GM18907 (cell line): ENCODE results near the gene ZP3.
"Not testable (repeated sequence)": the region's sequence is repeated elsewhere in the genome, so short reads cannot be mapped to it uniquely, and the experiment has no call there.

Experiments used
- ATAC-seq: cut with Tn5 transposase; IDR thresholded peaks from one replicate; pipeline ENCODE4 v1.9.1; 2021; ENCODE audit warnings: mild to moderate bottlenecking, moderate library complexity; ENCODE audit not compliant: unreplicated experiment

ZP3 gene

DNA sequence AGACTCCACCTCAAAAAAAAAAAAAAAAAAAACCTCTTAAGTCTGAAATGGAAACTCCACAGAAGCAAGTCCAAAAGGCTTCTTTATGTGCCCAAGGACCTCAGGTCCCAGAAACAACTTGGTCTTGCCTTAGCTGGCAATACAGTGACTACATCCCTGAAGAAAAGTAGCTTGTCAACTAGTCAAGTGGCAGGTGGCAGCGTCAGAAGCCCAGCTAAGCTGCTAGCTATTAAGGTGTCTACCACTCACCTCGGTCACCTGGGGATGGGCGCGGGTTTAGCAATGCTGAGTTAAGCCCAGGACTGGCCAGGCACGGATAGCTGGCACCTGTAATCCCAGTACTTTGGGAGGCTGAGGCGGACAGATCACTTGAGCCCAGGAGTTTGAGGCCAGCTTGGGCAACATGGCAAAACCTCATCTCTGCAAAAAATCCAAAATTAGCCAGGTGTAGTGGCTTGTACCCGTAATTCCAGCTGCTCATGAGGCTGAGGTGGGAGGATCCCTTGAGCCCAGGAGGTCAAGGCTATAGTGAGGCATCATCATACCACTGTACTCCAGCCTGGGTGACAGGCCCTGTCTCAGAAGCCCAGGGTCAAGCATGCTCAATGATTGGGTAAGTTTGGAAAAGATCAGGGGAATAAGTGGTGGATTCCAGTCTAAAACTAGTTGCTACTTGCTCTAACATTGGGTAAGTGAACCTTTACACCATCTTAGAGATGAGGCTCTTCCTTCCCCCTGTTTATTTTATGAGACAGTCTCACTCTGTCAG is 14.6 kb downstream of the ZP3 start:
- not testable (repeated sequence) for ATAC-seq

DNA sequence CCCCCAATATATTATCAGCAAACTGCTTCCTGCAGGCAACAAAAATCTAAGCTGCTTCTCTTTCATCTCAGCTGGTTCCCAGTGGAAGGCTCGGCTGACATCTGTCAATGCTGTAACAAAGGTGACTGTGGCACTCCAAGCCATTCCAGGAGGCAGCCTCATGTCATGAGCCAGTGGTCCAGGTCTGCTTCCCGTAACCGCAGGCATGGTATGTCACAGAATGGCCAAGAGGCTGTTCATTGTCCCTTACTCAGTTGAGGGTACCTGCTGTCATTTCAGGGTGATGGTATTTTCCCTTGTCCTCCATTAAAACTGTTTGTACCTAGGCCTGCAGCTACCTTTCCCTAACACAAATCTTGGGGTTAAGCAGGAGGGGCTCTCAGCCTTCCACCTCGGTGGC is 15.7 kb downstream of the ZP3 start:
- ATAC-seq = not testable (repeated sequence)

DNA sequence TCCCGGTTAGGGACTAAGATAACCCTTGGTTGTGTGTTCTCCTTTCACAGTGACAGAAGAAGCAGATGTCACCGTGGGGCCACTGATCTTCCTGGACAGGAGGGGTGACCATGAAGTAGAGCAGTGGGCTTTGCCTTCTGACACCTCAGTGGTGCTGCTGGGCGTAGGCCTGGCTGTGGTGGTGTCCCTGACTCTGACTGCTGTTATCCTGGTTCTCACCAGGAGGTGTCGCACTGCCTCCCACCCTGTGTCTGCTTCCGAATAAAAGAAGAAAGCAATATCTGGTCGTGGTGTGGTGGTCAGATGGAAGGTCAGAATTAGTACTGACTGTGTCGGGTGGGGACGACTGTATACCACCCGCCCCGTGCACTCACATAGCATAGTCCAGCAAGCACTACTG is 17.0 kb downstream of the ZP3 start:
- ATAC-seq = peak; percentile 34

DNA sequence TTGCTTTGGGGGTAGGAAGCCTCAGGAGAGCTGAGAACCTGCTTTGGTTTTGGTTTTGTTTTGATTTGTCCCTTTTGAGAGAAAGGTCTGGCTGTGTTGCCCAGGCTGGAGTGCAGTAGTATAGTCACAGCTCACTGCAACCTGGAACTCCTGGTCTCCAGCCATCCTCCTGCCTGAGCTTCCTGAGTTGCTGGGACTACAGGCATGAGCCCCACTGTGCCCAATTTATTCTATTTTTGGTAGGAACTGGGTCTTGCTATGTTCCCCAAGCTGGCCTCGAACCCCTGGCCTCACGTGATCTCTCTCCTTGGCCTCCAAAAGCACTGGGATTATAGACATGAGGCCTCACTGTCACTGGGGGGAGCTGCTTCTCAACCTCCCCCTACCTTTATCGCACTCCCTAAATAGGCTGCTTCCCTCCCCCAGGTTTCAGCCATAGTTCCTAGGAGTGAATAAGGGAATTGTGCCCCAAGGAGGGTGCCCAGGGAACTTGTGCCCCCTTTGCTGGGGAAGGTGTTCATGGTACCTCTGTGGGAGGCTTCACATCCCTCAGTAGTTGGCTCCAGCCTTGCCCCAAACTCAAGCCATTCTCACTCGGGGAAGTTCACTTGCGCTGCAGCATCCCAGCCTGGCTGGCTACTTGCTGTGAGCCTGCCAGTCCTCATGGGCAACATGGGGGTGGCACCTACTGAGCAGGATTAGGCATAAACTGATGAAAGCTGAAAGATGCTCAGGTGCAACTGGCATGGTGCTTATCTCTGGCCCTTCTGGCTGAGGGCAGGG is 18.1 kb downstream of the ZP3 start:
- not testable (repeated sequence) for ATAC-seq

DNA sequence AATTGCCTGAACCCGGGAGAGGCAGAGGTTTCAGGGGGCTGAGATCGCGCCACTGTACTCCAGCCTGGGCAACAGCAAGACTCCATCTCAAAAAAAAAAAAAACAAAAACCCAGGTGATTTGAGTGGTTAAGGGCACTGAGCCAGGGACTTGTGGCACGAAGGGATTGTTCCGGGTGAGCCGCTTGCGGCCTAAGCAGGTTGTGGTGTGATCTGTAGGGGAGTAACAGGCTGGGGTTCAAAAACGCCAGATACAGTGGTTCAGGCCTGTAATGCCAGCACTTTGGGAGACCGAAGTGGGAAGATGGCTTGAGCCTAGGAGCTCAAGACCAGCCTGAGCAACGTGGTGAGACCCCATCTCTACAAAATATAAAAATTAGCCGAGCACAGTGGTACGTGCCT is 19.1 kb downstream of the ZP3 start:
- peak; percentile 28 for ATAC-seq

DNA sequence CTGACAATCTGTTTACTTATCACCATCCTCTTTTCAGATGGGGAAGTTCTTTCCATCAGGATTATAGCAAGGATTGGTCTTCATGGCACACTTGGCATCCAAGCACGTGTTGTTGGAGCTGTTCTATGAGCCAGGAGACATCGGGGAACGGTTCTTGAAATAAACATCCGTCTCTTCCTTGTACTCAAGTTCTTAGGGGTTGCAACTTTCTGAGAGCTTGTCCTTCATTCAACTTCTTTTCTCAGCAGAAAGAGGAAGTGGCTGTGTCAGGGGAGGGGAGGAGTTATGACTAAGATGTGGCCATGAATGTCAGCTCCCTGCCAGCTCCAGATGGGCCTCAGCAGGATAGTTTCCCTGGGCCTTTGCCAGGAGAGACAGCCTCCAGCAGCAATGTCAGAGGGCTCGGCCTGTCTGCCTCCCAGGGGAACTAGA is 20.8 kb downstream of the ZP3 start:
- ATAC-seq = peak; percentile 87

DNA sequence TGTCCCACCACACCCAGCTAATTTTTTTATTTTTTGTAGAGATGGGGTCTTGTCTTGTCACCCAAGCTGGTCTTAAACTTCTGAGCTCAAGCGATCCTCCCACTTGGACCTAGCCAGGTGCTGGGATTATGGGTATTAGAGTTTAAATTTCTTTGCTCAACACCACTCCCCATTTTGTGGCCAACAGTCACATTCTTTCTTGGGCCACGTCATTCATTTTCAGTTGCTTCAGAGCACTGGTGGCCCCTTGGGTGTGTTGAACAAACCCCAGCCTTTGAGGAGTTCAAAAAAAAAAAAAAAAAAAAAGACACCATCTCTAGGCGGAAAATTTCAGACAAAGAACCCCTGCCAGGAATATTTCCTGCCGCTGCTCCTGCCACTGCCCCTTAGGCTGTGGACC is 32.3 kb downstream of the ZP3 start:
- ATAC-seq = not testable (repeated sequence)

DNA sequence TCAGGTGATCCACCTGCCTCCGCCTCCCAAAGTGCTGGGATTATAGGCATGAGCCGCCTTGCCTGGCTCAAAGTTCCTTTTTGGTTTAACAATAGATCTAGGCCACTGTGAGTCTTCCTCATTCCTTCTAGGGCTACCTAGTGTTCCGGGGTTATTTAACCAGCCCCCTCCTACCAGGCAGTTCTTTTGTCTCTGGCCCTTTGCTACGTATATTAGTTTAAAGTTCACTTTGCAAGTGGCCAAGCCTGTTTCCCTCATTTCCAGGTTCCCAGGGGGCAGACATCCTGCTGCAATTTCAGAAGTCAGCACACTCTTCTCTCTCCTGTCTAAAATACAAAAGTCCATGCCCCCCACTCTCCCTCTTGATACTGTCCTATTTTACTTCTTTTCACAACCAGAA is 33.8 kb downstream of the ZP3 start:
- ATAC-seq = not testable (repeated sequence)

DNA sequence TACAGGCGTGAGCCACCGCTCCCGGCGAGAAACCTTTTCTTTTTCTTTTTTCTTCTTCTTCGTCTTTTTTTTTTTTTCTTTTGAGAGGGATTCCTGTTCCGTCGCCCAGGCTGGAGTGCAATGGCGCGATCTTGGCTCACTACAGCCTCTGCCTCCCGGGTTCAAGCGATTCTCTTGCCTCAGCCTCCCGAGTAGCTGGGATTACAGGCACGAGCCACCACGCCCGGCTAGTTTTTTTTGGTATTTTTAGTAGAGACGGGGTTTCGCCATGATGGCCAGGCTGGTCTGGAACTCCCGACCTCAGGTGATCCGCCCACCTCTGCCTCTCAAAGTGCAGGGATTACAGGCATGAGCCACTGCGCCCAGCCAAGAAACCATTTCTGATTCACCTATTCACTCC is 36.0 kb downstream of the ZP3 start:
- not testable (repeated sequence) for ATAC-seq

DNA sequence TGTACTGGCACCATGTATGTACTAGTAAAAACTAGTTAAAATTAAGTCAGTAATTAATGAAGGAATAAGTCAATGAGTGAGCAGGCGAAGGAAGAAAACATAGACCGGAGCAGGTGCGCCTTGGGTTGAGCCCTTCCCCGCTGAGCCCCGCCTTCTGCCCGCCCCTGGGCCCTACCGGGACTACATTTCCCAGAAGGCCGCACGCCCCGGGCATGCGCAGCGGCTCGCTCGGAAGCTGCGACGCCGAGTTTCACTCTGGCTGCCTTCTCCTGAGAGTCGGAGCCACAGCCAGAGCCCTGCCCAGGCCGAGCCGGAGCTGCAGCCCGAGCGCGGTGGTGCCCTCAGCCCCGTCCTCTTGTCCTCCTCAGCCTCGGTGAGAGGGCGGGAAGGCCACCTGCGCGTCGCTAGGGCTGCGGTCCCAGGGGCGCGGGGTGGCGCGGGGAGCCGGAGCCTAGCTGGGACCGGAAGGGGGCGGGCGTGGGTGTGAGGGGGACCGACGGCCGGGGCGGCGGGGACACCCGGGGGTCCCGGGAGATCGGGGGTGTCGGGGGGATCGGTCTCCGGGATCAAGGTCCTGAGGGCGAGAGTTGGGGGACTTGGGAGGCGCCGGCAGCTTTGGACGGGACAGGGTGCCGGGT is 36.8 kb downstream of the ZP3 start, which contains the start of gene DTX2:
TSS of gene DTX2 (plus strand) at position 246 of the 638 bp plus-strand sequence. CDS start 18,801 bp downstream, outside the sequence.
- peak; percentile 98 for ATAC-seq

DNA sequence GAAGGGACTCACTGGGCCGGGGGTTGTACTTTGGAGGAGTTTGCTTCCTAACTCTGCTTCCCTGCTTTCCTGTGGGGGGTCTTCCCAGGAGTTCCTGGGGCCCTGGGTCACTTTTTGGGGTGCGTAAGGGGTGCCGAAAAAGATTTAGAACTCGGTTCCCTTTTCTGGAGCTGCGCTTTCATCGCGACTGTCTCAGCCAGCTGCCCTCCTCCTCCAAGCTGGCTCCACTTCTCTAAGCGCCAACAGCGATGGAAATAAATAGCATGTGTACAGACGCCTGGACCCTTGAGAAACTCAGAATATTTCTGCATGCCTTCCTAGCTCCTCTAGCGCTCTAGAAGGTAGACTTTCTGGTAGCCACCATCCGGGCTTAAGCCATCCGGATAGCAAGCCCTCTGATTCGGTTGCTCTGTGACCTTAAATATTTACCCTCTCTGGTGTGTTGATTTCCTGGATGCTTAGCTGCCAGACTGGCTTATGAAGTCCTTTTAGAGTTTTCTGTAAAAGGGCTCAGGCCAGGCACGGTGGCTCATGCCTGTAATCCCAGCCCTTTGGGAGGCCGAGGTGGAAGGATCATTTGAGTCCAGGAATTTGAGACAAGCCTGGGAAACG is 37.6 kb downstream of the ZP3 start:
- peak; percentile 14 for ATAC-seq

DNA sequence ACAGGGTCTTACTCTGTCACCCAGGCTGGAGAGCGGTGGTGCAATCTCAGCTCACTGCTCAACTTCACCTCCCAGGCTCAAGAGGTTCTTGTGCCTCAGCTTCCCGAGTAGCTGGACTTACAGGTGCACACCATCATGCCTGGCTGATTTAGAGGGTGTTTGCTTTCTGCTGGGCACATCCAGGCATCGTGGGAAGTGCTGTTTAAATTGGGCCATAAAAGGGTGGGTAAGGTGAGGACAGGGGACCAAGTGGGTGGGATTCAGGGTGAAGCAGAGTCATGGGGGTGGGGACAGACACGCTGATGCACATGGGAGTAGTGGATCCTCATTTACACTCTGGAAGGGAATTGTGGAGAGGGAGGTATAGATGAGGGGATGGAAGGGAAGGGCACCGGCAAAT is 40.2 kb downstream of the ZP3 start:
- not testable (repeated sequence) for ATAC-seq

DNA sequence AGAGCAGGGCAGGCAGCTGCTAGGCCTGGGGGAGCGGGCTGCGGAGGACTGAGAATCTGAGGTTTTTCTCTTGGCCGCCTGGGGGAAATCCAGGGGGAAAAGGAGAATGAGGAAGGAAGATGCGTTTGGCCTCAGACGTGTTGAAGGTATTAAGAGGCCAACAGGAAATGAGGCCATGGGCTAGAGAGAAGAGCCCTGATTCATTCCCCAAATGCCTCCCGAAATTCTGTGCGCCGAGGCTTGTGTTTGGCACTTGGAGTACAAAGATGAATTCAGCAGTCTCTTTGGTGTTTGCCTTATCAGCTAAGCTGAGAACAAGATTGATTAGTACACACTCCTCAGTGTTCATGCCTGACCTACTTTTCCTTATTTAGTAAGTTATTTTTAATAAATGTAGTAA is 41.2 kb downstream of the ZP3 start:
- not testable (repeated sequence) for ATAC-seq

DNA sequence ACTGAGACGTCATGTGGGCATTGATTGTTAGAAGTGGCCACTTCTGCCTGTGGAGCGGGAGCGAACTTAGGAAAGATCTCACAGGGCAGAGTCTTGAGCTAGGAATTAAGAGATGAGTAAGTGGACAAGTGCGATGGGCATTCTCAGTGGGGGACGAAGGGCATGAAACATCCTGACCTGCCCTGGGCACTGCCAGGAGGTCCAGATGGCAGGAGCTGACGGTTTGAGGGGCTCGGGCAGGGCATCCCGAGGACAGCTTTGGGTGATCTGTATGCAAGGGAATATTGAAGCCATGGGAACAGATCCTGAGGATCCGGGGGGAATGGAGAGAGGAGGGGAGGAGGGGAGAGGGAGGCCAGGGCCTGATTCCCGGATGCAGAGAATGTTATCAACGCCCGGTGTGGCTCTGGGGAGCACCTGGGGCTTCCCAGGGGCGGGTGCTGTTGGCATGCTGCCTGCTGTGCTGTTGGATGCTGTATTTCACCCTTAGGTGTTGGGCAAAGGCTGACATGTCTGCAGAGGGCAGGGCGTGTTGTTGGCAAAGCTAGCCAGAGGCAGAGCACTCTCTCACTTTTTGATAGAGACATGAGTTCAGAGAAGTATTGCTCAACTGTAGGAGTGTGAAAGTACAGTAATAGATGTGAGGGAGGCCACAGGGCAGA is 43.1 kb downstream of the ZP3 start:
- ATAC-seq = not testable (repeated sequence)

DNA sequence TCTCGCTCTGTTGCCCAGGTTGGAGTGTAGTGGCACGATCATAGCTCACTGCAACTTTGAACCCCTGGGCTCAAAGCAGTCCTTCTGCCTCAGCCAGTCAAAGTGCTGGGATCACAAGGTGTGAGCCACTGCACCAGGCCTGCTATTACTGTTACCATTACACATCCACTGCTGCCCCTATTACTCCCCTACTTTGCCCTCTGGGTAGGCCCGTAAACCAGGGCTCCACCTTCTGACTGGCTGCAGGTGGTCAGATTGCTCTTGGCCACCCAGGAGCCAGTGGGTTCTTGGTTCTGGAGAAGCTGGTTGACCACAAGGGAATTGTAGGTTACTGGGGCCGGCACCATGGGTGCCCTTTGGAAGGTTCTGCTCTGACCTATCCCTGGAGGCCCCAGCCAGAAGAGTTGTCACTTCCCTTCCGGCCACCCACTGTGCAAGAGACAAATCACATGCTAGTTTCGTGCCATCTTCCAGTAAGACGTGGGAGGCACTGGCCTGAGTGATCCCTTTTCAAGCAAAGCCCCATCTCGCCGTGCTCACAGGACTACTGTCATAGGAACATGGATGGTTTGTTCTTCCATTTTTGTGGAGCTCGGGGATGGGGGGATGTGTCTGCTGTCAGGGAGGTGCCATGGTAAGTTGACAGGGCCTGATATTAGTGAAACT is 46.9 kb downstream of the ZP3 start:
- not testable (repeated sequence) for ATAC-seq

DNA sequence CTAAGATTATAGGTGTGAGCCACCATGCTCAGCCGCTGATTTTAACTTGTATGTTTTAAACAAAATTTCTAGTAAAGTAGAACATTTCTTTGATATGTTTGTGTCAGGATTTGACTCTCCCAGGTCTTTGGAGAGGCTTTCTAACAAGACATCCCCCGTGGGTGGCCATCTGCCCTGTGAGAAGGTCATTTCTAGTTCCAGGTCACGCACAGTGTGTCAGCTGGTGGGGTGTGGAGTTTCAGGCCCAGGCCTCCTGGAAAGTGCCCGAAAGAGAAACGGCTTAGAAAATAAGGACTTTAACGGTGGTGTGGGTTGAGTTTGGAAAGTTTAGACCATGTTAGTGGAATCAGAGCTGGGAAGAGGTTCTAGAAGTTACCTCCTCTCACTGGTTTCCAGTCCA is 48.3 kb downstream of the ZP3 start:
- ATAC-seq = not testable (repeated sequence)

DNA sequence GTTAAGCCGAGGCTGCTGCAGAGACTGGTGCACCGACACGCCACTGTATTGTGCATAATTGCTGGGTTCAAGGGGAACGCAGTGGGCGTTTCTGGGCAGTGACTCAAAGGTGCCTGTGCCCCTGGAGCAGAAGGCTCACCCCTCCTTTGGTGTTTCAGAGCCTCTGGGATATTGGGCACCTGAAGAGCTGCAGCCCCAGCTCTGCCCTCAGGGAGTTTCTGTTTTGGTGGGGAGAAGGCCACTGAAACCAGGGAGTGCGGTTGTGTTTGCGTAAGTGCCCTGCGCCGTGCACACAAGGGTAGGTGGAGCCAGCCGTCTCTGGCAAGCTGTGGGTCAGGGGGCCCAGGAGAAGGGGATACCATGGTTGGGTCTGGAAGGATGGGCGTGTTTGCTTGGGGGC is 51.5 kb downstream of the ZP3 start:
- ATAC-seq = not testable (repeated sequence)

DNA sequence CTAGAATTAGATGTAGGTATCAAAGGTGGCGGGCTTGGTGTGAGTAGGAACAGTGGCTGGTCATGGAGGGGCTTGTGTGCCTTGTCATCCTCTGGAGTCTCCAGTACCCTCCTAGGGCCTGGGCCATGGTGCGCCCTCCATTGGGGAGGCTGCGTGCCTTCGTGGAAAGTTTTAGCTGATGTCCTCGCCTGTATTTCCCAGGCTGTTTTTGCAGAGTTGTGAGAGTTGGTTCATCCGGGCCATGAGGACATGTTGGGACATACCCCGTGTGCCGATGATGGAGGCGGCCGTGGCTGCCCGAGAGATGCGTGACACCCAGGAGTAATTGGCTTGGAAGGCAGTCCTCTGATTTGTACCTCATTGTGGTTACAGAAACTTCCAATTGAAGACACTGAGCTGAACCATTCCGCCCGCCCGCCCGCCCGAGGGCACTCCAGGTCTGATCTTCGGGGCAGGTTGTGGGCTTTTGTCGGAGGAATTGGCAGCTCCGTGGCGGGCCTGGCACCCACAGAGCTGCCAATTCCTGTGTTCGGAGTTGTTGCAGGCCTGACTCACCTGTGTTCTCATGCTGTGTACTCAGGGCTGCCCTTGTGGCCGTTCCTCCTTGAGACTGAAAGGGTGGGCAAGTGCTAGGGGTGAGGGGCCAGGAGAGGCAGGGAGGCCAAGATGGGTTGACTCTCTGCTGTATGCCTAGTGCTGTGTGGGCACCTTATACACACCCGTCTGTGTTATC is 52.2 kb downstream of the ZP3 start:
- not testable (repeated sequence) for ATAC-seq

DNA sequence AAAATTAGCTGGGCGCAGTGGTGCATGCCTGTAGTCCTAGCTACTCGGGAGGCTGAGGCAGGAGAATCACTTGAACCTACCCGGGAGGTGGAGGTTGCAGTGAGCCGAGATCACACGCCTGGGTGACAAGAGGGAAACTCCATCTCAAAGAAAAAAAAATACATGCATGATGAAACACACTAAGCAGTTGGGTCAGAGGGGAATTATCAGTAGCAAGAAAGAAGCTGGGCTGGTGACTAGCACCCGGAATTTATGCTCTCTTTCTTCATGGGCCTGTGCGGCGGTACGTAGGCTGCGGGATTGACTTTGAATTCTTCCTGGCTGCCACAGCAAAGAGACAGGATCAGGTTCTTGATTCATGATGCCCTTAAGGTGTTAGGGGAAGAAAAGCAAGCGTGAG is 54.9 kb downstream of the ZP3 start:
- ATAC-seq = not testable (repeated sequence)
